Activated T-helper 1 cell treated with Interleukin-2 at 50 U/mL for 16 hours (primary cell): ENCODE data around the gene RMDN3.
A peak's percentile ranks its signal among the peaks of the same experiment; 100 is the strongest.

Source experiments
- DNase-seq: peaks from one replicate; pipeline ENCODE4 v3.0.0-alpha.2; 2020; ENCODE audit warnings: low read depth

Gene RMDN3

GRCh38 chr15:40754883-40755811 lies at the start of gene RMDN3:
RMDN3 (minus strand) TSS chr15:40755254; CDS start chr15:40754783, 471 bp downstream.
- peak; percentile 88 for DNase-seq

- DNase-seq, result no peak
These were observed 48.6 kb upstream of the RMDN3 start for GRCh38 chr15:40803688-40804087.

- DNase-seq, result no peak
These were observed 48.0 kb upstream of the RMDN3 start for GRCh38 chr15:40803076-40803475.

- DNase-seq, result no peak
These were observed 44.5 kb upstream of the RMDN3 start for GRCh38 chr15:40799523-40799922.

GRCh38 chr15:40796512-40796911 lies 41.5 kb upstream of the RMDN3 start:
- DNase-seq, result no peak

- no peak for DNase-seq
These were observed 41.0 kb upstream of the RMDN3 start for GRCh38 chr15:40796041-40796440.

- no peak for DNase-seq
These were observed 38.3 kb upstream of the RMDN3 start for GRCh38 chr15:40793216-40793989.

GRCh38 chr15:40792394-40792793 lies 37.3 kb upstream of the RMDN3 start:
- no peak for DNase-seq

GRCh38 chr15:40790718-40791117 lies 35.7 kb upstream of the RMDN3 start:
- no peak for DNase-seq

- no peak for DNase-seq
These were observed 34.9 kb upstream of the RMDN3 start for GRCh38 chr15:40789999-40790398.

- no peak for DNase-seq
These were observed 34.1 kb upstream of the RMDN3 start for GRCh38 chr15:40789119-40789518.

- no peak for DNase-seq
These were observed 32.9 kb upstream of the RMDN3 start for GRCh38 chr15:40787991-40788390.

- DNase-seq, result peak; percentile 22
These were observed 32.3 kb upstream of the RMDN3 start for GRCh38 chr15:40787344-40787841.

- DNase-seq, result no peak
These were observed 30.8 kb upstream of the RMDN3 start for GRCh38 chr15:40785814-40786213.

GRCh38 chr15:40785164-40785563 lies 30.1 kb upstream of the RMDN3 start:
- no peak for DNase-seq

- DNase-seq, result peak; percentile 67
These were observed 27.7 kb upstream of the RMDN3 start for GRCh38 chr15:40782609-40783227.

- DNase-seq, result no peak
These were observed 21.6 kb upstream of the RMDN3 start for GRCh38 chr15:40776537-40777141.

GRCh38 chr15:40775740-40776536 lies 20.9 kb upstream of the RMDN3 start:
- no peak for DNase-seq

GRCh38 chr15:40775007-40775406 lies 20.0 kb upstream of the RMDN3 start:
- DNase-seq, result no peak

GRCh38 chr15:40773902-40774301 lies 18.8 kb upstream of the RMDN3 start:
- no peak for DNase-seq

GRCh38 chr15:40773496-40773895 lies 18.4 kb upstream of the RMDN3 start:
- no peak for DNase-seq
